Sigmoid colon (tissue), 7 donors: ENCODE data around the gene ANXA9. TPM values are rescaled to one million over a fixed set of nuclear protein-coding genes. Genes with fewer than 3 reads are reported as not detected.
A peak's percentile ranks its signal among the peaks of the same experiment; 100 is the strongest.

Experiments
- DNase-seq: peaks from one replicate; pipeline ENCODE4 v3.0.0-alpha.2; 2019
- H3K27ac ChIP-seq, 4 donors: fragments of 200-600 bp; sonication (generic); one replicate each; pipeline ENCODE4 v1.5.1; 2016 to 2019; ENCODE audit warnings: mild to moderate bottlenecking in 1 of 4
- H3K27me3 ChIP-seq, 3 donors: fragments of 200-600 bp; sonication (generic); one replicate each; pipeline ENCODE4 v1.5.1; 2019; ENCODE audit warnings: mild to moderate bottlenecking in 1 of 3
- H3K36me3 ChIP-seq, 4 donors: fragments of 200-600 bp; sonication (generic); one replicate each; pipeline ENCODE4 v1.5.1; 2016 to 2019
- H3K4me1 ChIP-seq, 4 donors: fragments of 200-600 bp; sonication (generic); one replicate each; pipeline ENCODE4 v1.5.1; 2017 to 2019
- H3K4me3 ChIP-seq, 4 donors: fragments of 200-600 bp; sonication (generic); one replicate each; pipeline ENCODE4 v1.5.1; 2017 to 2019; ENCODE audit warnings: mild to moderate bottlenecking in 2 of 4, moderate library complexity in 1 of 4
- H3K9me3 ChIP-seq, 4 donors: fragments of 200-600 bp in 3 of 4; sonication (generic) in 3 of 4; one replicate each; pipeline versions ENCODE4 v1.5.1 to v1.6.1; 2013 to 2019
- CTCF ChIP-seq, 4 experiments: fragments of 450-650 bp in 3 of 4; fragments of 200-600 bp in 1 of 4; IDR thresholded peaks; one replicate each; pipeline ENCODE4 v1.5.1; 2016 to 2019; ENCODE audit warnings: antibody characterized with exemption in 4 of 4, mild to moderate bottlenecking in 3 of 4, moderate library complexity in 2 of 4
- EP300 ChIP-seq, 4 donors: sonication (generic); formaldehyde crosslinking; IDR thresholded peaks; one replicate each; pipeline ENCODE4 v1.6.1; 2017; ENCODE audit warnings: antibody characterized with exemption in 4 of 4
- POLR2A ChIP-seq, 2 donors: fragments of 450-650 bp; IDR thresholded peaks; one replicate each; pipeline ENCODE4 v1.6.1; 2016; ENCODE audit warnings: antibody characterized with exemption in 2 of 2, mild to moderate bottlenecking in 2 of 2, moderate library complexity in 2 of 2
- POLR2AphosphoS5 ChIP-seq, 4 donors: sonication (generic); formaldehyde crosslinking; IDR thresholded peaks; one replicate each; pipeline ENCODE4 v1.6.1; 2017; ENCODE audit warnings: antibody characterized with exemption in 4 of 4
- WGBS, 2 donors: extraction: QIAGEN DNeasy Blood & Tissue Kit; methylation state at CpG; one replicate each; pipeline ENCODE4 v1.1.7; 2013; 5-methylcytosine and 5-hydroxymethylcytosine counted together
- intact Hi-C: fragments of 100-400 bp; cut with DNase I; formaldehyde crosslinking; loops from one replicate; pipeline ENCODE4 v1.15.1; 2023
- polyA plus RNA-seq, 3 donors: library from polyadenylated mRNA; stranded (reverse); fragments of 200-250 nt; gene quantifications; one replicate each; pipeline ENCODE4 v1.2.3, GENCODE V29; 2013
- total RNA-seq, 4 donors: library from RNA; depleted of rRNA; stranded (reverse); fragments of >200 nt; gene quantifications; one replicate each; pipeline ENCODE4 v1.1.0, GENCODE V29; 2016
- donor health status: healthy with polysubstance abuse.
- donor health status: Bipolar disorder and iron deficiency.
- donor health status: healthy.

ANXA9 gene
- total and polyA plus RNA-seq, 7 donors, result 0.36 to 0.60 (median 0.45) TPM; not detected in 4

- Histone ChIP-seq H3K9me3 (no peaks in the 10 kb centered on the region), H3K36me3 (peaks cover 18 to 97% (median 62%) of the 10 kb centered on the region in 4 donors), H3K4me3 (no peak overlapping the region), H3K27ac (no peak overlapping the region), H3K27me3 (no peaks in the 10 kb centered on the region), H3K4me1 (peaks cover 0 to 3% (median 0%) of the 10 kb centered on the region in 4 donors)
- peak; percentile 46 for DNase-seq
- intact Hi-C loops, result no loop called here
- 96 to 98% methylated on average over 7 of the region's 7 CpGs for WGBS, 2 donors
- TF ChIP-seq CTCF (IDR thresholded peaks at IDR 0.05), result no peak
Measured at GRCh38 chr1:150960646-150961045, 21.4 kb upstream of the ANXA9 start.

- Histone ChIP-seq H3K9me3 (no peaks in the 10 kb centered on the region), H3K27me3 (no peaks in the 10 kb centered on the region), H3K4me1 (peaks cover 0 to 3% (median 0%) of the 10 kb centered on the region in 4 donors), H3K36me3 (peaks cover 29 to 100% (median 73%) of the 10 kb centered on the region in 4 donors), H3K27ac (no peak overlapping the region), H3K4me3 (no peak overlapping the region)
- WGBS, 2 donors, result 71 to 74% methylated on average over 4 of the region's 4 CpGs
- intact Hi-C loops, result no loop called here
- no peak for DNase-seq
- TF ChIP-seq POLR2AphosphoS5 (IDR thresholded peaks at IDR 0.05), result no peak
- no peak for TF ChIP-seq CTCF (IDR thresholded peaks at IDR 0.05)
- no peak for TF ChIP-seq EP300 (IDR thresholded peaks at IDR 0.05)
- no peak for TF ChIP-seq POLR2A (IDR thresholded peaks at IDR 0.05)
Measured at GRCh38 chr1:150961756-150962155, 20.3 kb upstream of the ANXA9 start.

- Histone ChIP-seq H3K9me3 (no peaks in the 10 kb centered on the region), H3K27ac (no peak overlapping the region), H3K27me3 (no peaks in the 10 kb centered on the region), H3K4me3 (no peak overlapping the region), H3K4me1 (peaks cover 0 to 6% (median 2%) of the 10 kb centered on the region in 4 donors), H3K36me3 (peaks cover 43 to 100% (median 85%) of the 10 kb centered on the region in 4 donors)
- intact Hi-C loops, result no loop called here
- no peak for TF ChIP-seq POLR2A (IDR thresholded peaks at IDR 0.05)
- 88 to 93% methylated on average over 10 of the region's 10 CpGs for WGBS, 2 donors
- peak; percentile 25 for DNase-seq
Measured at GRCh38 chr1:150963321-150964163, 18.6 kb upstream of the ANXA9 start.

GRCh38 chr1:150964164-150964489 lies 18.0 kb upstream of the ANXA9 start:
- H3K36me3 ChIP-seq, result peaks cover 46 to 99% (median 86%) of the 10 kb centered on the region in 4 donors
- TF ChIP-seq POLR2A (IDR thresholded peaks at IDR 0.05), result no peak
- TF ChIP-seq EP300 (IDR thresholded peaks at IDR 0.05), result no peak
- no peak overlapping the region for H3K4me3 ChIP-seq
- H3K27ac ChIP-seq, result no peak overlapping the region
- H3K9me3 ChIP-seq, result no peaks in the 10 kb centered on the region
- intact Hi-C loops, result no loop called here
- WGBS, 2 donors, result 85 to 86% methylated on average over 5 of the region's 5 CpGs
- no peaks in the 10 kb centered on the region for H3K27me3 ChIP-seq
- peak; percentile 10 for DNase-seq
- peaks cover 0 to 6% (median 2%) of the 10 kb centered on the region in 4 donors for H3K4me1 ChIP-seq

GRCh38 chr1:150965605-150966004 lies 16.5 kb upstream of the ANXA9 start:
- Histone ChIP-seq H3K27ac (no peak overlapping the region), H3K36me3 (peaks cover 40 to 84% (median 73%) of the 10 kb centered on the region in 4 donors), H3K4me3 (no peak overlapping the region), H3K9me3 (no peaks in the 10 kb centered on the region), H3K27me3 (no peaks in the 10 kb centered on the region), H3K4me1 (peaks cover 0 to 18% (median 11%) of the 10 kb centered on the region in 4 donors)
- DNase-seq, result peak; percentile 13
- WGBS, 2 donors, result 89 to 92% methylated on average over 4 of the region's 4 CpGs
- TF ChIP-seq POLR2AphosphoS5 (IDR thresholded peaks at IDR 0.05), result no peak
- no peak for TF ChIP-seq POLR2A (IDR thresholded peaks at IDR 0.05)
- intact Hi-C loops, result no loop called here

GRCh38 chr1:150966011-150966410 lies 16.1 kb upstream of the ANXA9 start:
- Histone ChIP-seq H3K4me1 (peaks cover 0 to 22% (median 15%) of the 10 kb centered on the region in 4 donors), H3K27me3 (no peaks in the 10 kb centered on the region), H3K9me3 (no peaks in the 10 kb centered on the region), H3K4me3 (no peak overlapping the region), H3K27ac (no peak overlapping the region), H3K36me3 (peaks cover 36 to 80% (median 69%) of the 10 kb centered on the region in 4 donors)
- no peak for DNase-seq
- 64 to 78% methylated on average over 6 of the region's 6 CpGs for WGBS, 2 donors
- TF ChIP-seq POLR2AphosphoS5 (IDR thresholded peaks at IDR 0.05) (no peak), CTCF (IDR thresholded peaks at IDR 0.05) (no peak), POLR2A (IDR thresholded peaks at IDR 0.05) (no peak), EP300 (IDR thresholded peaks at IDR 0.05) (no peak)
- intact Hi-C loops, result no loop called here
